Neuronal stem cell (in vitro differentiated cells): Measurements from ENCODE around the gene TP73.
A peak's percentile ranks its signal among the peaks of the same experiment; 100 is the strongest.

ENCODE experiments used
- DNase-seq: peaks from one replicate; pipeline ENCODE4 v3.0.0-alpha.2; 2013; ENCODE audit warnings: low spot score
- H2AFZ ChIP-seq: one replicate; pipeline ENCODE4 v1.6.1; 2013; ENCODE audit warnings: mild to moderate bottlenecking, low read length, inconsistent platforms
- H2AK5ac ChIP-seq: 2 replicates; pipeline ENCODE4 v1.6.1; 2013; ENCODE audit warnings: low read depth, mild to moderate bottlenecking, inconsistent platforms, low read length, moderate library complexity, mixed read lengths
- H2BK120ac ChIP-seq: 2 replicates; pipeline ENCODE4 v1.6.1; 2013; ENCODE audit warnings: low read depth, mild to moderate bottlenecking, inconsistent platforms, low read length, moderate library complexity, mixed read lengths
- H2BK12ac ChIP-seq: one replicate; pipeline ENCODE4 v1.6.1; 2013; ENCODE audit warnings: low read length, inconsistent platforms
- H2BK15ac ChIP-seq: 2 replicates; pipeline ENCODE4 v1.6.1; 2013; ENCODE audit warnings: mild to moderate bottlenecking, low read length, inconsistent platforms, mixed read lengths
- H2BK5ac ChIP-seq: one replicate; pipeline ENCODE4 v1.6.1; 2013; ENCODE audit warnings: inconsistent platforms, mild to moderate bottlenecking, low read length, moderate library complexity
- H3K14ac ChIP-seq: one replicate; pipeline ENCODE4 v1.6.1; 2013; ENCODE audit warnings: low read length, inconsistent platforms
- H3K18ac ChIP-seq: 2 replicates; pipeline ENCODE4 v1.6.1; 2013; ENCODE audit warnings: low read length, inconsistent platforms
- H3K23ac ChIP-seq: 2 replicates; pipeline ENCODE4 v1.6.1; 2013; ENCODE audit warnings: low read depth, mild to moderate bottlenecking, mixed read lengths, low read length, inconsistent platforms; ENCODE audit not compliant: poor library complexity
- H3K27ac ChIP-seq: replicated peaks from 3 replicates; pipeline ENCODE4 v1.5.1; 2013; ENCODE audit warnings: low read length, inconsistent platforms
- H3K27me3 ChIP-seq, 3 experiments: 2 replicates each; pipeline ENCODE4 v1.6.1; 2013; ENCODE audit warnings: low read length in 3 of 3, mild to moderate bottlenecking in 2 of 3, inconsistent platforms in 1 of 3, low read depth in 1 of 3, mixed read lengths in 1 of 3, moderate library complexity in 1 of 3; ENCODE audit not compliant: control insufficient read depth in 3 of 3, insufficient read depth in 3 of 3
- H3K36me3 ChIP-seq, 2 donors: replicated peaks in 1 of 2; 2 replicates each; pipeline ENCODE4 v1.6.1; 2013; ENCODE audit warnings: low read length in 2 of 2; ENCODE audit not compliant: control insufficient read depth in 2 of 2, insufficient read depth in 2 of 2
- H3K4ac ChIP-seq: 2 replicates; pipeline ENCODE4 v1.6.1; 2013; ENCODE audit warnings: inconsistent platforms, mild to moderate bottlenecking, low read length, moderate library complexity
- H3K4me1 ChIP-seq, 2 donors: 1 replicate in 1 of 2; 2 replicates in 1 of 2; pipeline ENCODE4 v1.6.1; 2013; ENCODE audit warnings: low read length in 2 of 2, low read depth in 1 of 2; ENCODE audit not compliant: control insufficient read depth in 2 of 2, insufficient read depth in 1 of 2
- H3K4me2 ChIP-seq: one replicate; pipeline ENCODE4 v1.6.1; 2013; ENCODE audit warnings: mild to moderate bottlenecking, low read length, inconsistent platforms; ENCODE audit not compliant: insufficient read depth, poor library complexity, severe bottlenecking
- H3K4me3 ChIP-seq, 2 donors: 2 replicates each; pipeline ENCODE4 v1.5.1; 2013; ENCODE audit warnings: low read length in 2 of 2, mild to moderate bottlenecking in 2 of 2, inconsistent platforms in 1 of 2, moderate library complexity in 1 of 2
- H3K79me1 ChIP-seq: one replicate; pipeline ENCODE4 v1.6.1; 2013; ENCODE audit warnings: low read depth, mild to moderate bottlenecking, inconsistent platforms, low read length, moderate library complexity
- H3K9ac ChIP-seq: one replicate; pipeline ENCODE4 v1.6.1; 2013; ENCODE audit warnings: mild to moderate bottlenecking, low read depth, low read length, inconsistent platforms; ENCODE audit not compliant: poor library complexity
- H3K9me3 ChIP-seq, 2 donors: replicated peaks in 1 of 2; 2 replicates each; pipeline versions ENCODE3 to v1.6.1; 2013; ENCODE audit warnings: low read length in 2 of 2, mild to moderate bottlenecking in 2 of 2, inconsistent platforms in 1 of 2, low read depth in 1 of 2, mixed read lengths in 1 of 2, moderate library complexity in 1 of 2; ENCODE audit not compliant: control insufficient read depth in 2 of 2, insufficient read depth in 1 of 2
- H4K8ac ChIP-seq: one replicate; pipeline ENCODE4 v1.6.1; 2013; ENCODE audit warnings: low read depth, mild to moderate bottlenecking, inconsistent platforms, low read length, moderate library complexity
- H4K91ac ChIP-seq: one replicate; pipeline ENCODE4 v1.6.1; 2013; ENCODE audit warnings: low read length, low read depth, mild to moderate bottlenecking, inconsistent platforms; ENCODE audit not compliant: poor library complexity
- WGBS, 2 donors: extraction: QIAGEN DNeasy Blood & Tissue Kit; methylation state at CpG; one replicate each; pipeline ENCODE4 v1.1.7; 2013; ENCODE audit warnings: missing lambda C conversion rate in 2 of 2, mixed read lengths in 1 of 2; ENCODE audit not compliant: insufficient read length in 2 of 2, insufficient replicate concordance in 1 of 2; ENCODE audit errors: extremely low coverage in 2 of 2; 5-methylcytosine and 5-hydroxymethylcytosine counted together

The TP73 gene

GRCh38 chr1:3752400-3752945 is 100.2 kb downstream of the TP73 start, which contains the start of gene CCDC27:
Gene CCDC27 (plus strand): TSS chr1:3752450. CDS start chr1:3752482, 32 bp downstream.
- H3K4me3 ChIP-seq = no peak within 1 kb of the TSS
- no peak within 1 kb of the TSS for H2AFZ ChIP-seq
- peak within 1 kb of the TSS; percentile 76 for H3K18ac ChIP-seq
- no peak within 1 kb of the TSS for H2BK120ac ChIP-seq
- peak within 1 kb of the TSS; percentile 89 for H3K14ac ChIP-seq
- no peak within 1 kb of the TSS for H2BK15ac ChIP-seq
- no peak within 1 kb of the TSS for H4K8ac ChIP-seq
- H3K4me1 ChIP-seq = no peaks in the 10 kb centered on the region
- no peak within 1 kb of the TSS for H3K4ac ChIP-seq
- H3K79me1 ChIP-seq = peaks cover 1% of the 10 kb centered on the region
- H3K27ac ChIP-seq = no peak within 1 kb of the TSS
- peak within 1 kb of the TSS; percentile 13 for H2BK5ac ChIP-seq
- peak within 1 kb of the TSS; percentile 22 for H2BK12ac ChIP-seq
- H3K27me3 ChIP-seq = peaks cover 0 to 48% (median 4%) of the 10 kb centered on the region in 3 experiments
- H3K9ac ChIP-seq = peak within 1 kb of the TSS; percentile 44
- H3K9me3 ChIP-seq = no peaks in the 10 kb centered on the region
- WGBS, 2 donors = no CpG with 5 or more reads among the region's 17 CpGs
- H2AK5ac ChIP-seq = peak within 1 kb of the TSS; percentile 56
- no peak for DNase-seq
- peak within 1 kb of the TSS; percentile 2 for H3K4me2 ChIP-seq
- no peaks in the 10 kb centered on the region for H3K36me3 ChIP-seq
- H3K23ac ChIP-seq = peak within 1 kb of the TSS; percentile 44
- no peak within 1 kb of the TSS for H4K91ac ChIP-seq

- Histone ChIP-seq H3K9me3 (no peaks in the 10 kb centered on the region), H3K27ac (no peak overlapping the region), H3K9ac (peak overlapping the region; percentile 1), H4K91ac (no peak overlapping the region), H2BK15ac (no peak overlapping the region), H2AK5ac (no peak overlapping the region), H2BK12ac (no peak overlapping the region), H3K18ac (no peak overlapping the region), H3K4me2 (no peak overlapping the region), H3K4me3 (no peak overlapping the region), H3K36me3 (no peaks in the 10 kb centered on the region), H3K4ac (no peak overlapping the region), H2BK120ac (no peak overlapping the region), H4K8ac (no peak overlapping the region), H3K14ac (no peak overlapping the region), H2BK5ac (no peak overlapping the region), H3K79me1 (peaks cover 2% of the 10 kb centered on the region), H3K23ac (no peak overlapping the region), H2AFZ (no peak overlapping the region), H3K4me1 (no peaks in the 10 kb centered on the region), H3K27me3 (peaks cover 0 to 44% (median 4%) of the 10 kb centered on the region in 3 experiments)
- DNase-seq = no peak
- WGBS, 2 donors = no CpG with 5 or more reads among the region's 20 CpGs
Measured at GRCh38 chr1:3753656-3754454, 101.5 kb downstream of the TP73 start.

- H4K91ac ChIP-seq = no peak overlapping the region
- peaks cover 0 to 41% (median 3%) of the 10 kb centered on the region in 3 experiments for H3K27me3 ChIP-seq
- no peak overlapping the region for H3K4me2 ChIP-seq
- H3K36me3 ChIP-seq = no peaks in the 10 kb centered on the region
- H3K9me3 ChIP-seq = peaks cover 6% of the 10 kb centered on the region in 2 donors
- no peaks in the 10 kb centered on the region for H3K4me1 ChIP-seq
- H4K8ac ChIP-seq = no peak overlapping the region
- H2BK12ac ChIP-seq = no peak overlapping the region
- H3K23ac ChIP-seq = no peak overlapping the region
- no peak overlapping the region for H3K9ac ChIP-seq
- no peak overlapping the region for H3K18ac ChIP-seq
- no CpG with 5 or more reads among the region's 21 CpGs for WGBS, 2 donors
- no peak overlapping the region for H2BK15ac ChIP-seq
- H3K14ac ChIP-seq = no peak overlapping the region
- H2BK120ac ChIP-seq = no peak overlapping the region
- DNase-seq = no peak
- H2BK5ac ChIP-seq = no peak overlapping the region
- H3K79me1 ChIP-seq = peaks cover 2% of the 10 kb centered on the region
- H2AFZ ChIP-seq = no peak overlapping the region
- no peak overlapping the region for H3K4ac ChIP-seq
- peak overlapping the region in 1 of 2 donors; percentile 32 for H3K4me3 ChIP-seq
- H3K27ac ChIP-seq = no peak overlapping the region
- H2AK5ac ChIP-seq = no peak overlapping the region
Measured at GRCh38 chr1:3756394-3756793, 104.1 kb downstream of the TP73 start.

- Histone ChIP-seq H3K27ac (no peak overlapping the region), H3K9ac (no peak overlapping the region), H3K4me3 (no peak overlapping the region), H3K27me3 (peaks cover 0 to 44% (median 3%) of the 10 kb centered on the region in 3 experiments), H3K36me3 (no peaks in the 10 kb centered on the region), H2AK5ac (no peak overlapping the region), H3K14ac (no peak overlapping the region), H3K4ac (no peak overlapping the region), H3K9me3 (peaks cover 6% of the 10 kb centered on the region in 2 donors), H2BK15ac (no peak overlapping the region), H4K8ac (no peak overlapping the region), H2AFZ (no peak overlapping the region), H4K91ac (no peak overlapping the region), H3K18ac (no peak overlapping the region), H2BK120ac (no peak overlapping the region), H3K4me2 (no peak overlapping the region), H2BK12ac (no peak overlapping the region), H3K79me1 (peaks cover 2% of the 10 kb centered on the region), H3K23ac (no peak overlapping the region), H3K4me1 (no peaks in the 10 kb centered on the region), H2BK5ac (no peak overlapping the region)
- no CpG with 5 or more reads among the region's 6 CpGs for WGBS, 2 donors
- no peak for DNase-seq
Measured at GRCh38 chr1:3759164-3759563, 106.8 kb downstream of the TP73 start.
